B cell (primary cell): ENCODE measurements around the gene MRPL36. TPM values are rescaled to one million over a fixed set of nuclear protein-coding genes. Genes with fewer than 3 reads are reported as not detected.

ENCODE experiments used
- ATAC-seq: fragments of 200-7000 bp; cut with Tn5 transposase; one replicate; pipeline ENCODE4 v1.10.0; 2021; ENCODE audit warnings: low read depth, mild to moderate bottlenecking, moderate number of reproducible peaks, moderate library complexity
- CTCF ChIA-PET: fragments of 350-600 bp; sonication (Branson Sonifier 250); formaldehyde crosslinking; loops from one replicate; lab custom pipeline; 2021; ENCODE audit warnings: antibody characterized with exemption, inconsistent platforms; lab: Charles Lee
- POLR2A ChIA-PET: fragments of 350-600 bp; sonication (Branson Sonifier 250); formaldehyde crosslinking; loops from one replicate; lab custom pipeline; 2021; ENCODE audit warnings: antibody characterized with exemption; lab: Charles Lee
- DNase-seq: peaks from one replicate; pipeline ENCODE4 v3.0.0; 2013
- H2AFZ ChIP-seq: 2 replicates; pipeline ENCODE4 v1.6.1; 2012; ENCODE audit warnings: mild to moderate bottlenecking, low read depth, low read length; ENCODE audit not compliant: insufficient read depth, poor library complexity, severe bottlenecking
- H3K27ac ChIP-seq, 2 donors: 1 replicate in 1 of 2; 2 replicates in 1 of 2; pipeline ENCODE4 v1.5.1; 2012 to 2013; ENCODE audit warnings: low read length in 2 of 2, mild to moderate bottlenecking in 2 of 2, moderate library complexity in 1 of 2
- H3K27me3 ChIP-seq, 4 experiments: fragments of 200-600 bp in 1 of 4; sonication (generic) in 1 of 4; replicated peaks in 1 of 4; 1 replicate in 2 of 4; 2 replicates in 2 of 4; pipeline versions ENCODE4 v1.6.1 to v1.7.0; 2013 to 2016; ENCODE audit warnings: low read length in 3 of 4, mild to moderate bottlenecking in 2 of 4, mixed read lengths in 1 of 4, moderate library complexity in 1 of 4; ENCODE audit not compliant: insufficient read depth in 4 of 4, control insufficient read depth in 3 of 4; ENCODE audit errors: control extremely low read depth in 1 of 4
- H3K36me3 ChIP-seq, 2 experiments: replicated peaks in 1 of 2; 1 replicate in 1 of 2; 2 replicates in 1 of 2; pipeline versions ENCODE4 v1.6.1 to v1.7.1; 2013; ENCODE audit warnings: low read length in 1 of 2; ENCODE audit not compliant: insufficient read depth in 2 of 2, control insufficient read depth in 1 of 2; ENCODE audit errors: control extremely low read depth in 1 of 2, extremely low read depth in 1 of 2
- H3K4me1 ChIP-seq, 2 donors: fragments of 200-600 bp in 1 of 2; sonication (generic) in 1 of 2; 1 replicate in 1 of 2; 2 replicates in 1 of 2; pipeline versions ENCODE4 v1.5.1 to v1.6.1; 2013 to 2017; ENCODE audit warnings: low read length in 2 of 2; ENCODE audit not compliant: control insufficient read depth in 2 of 2, insufficient read depth in 2 of 2
- H3K4me2 ChIP-seq: replicated peaks from 2 replicates; pipeline ENCODE3; 2012; ENCODE audit warnings: mild to moderate bottlenecking, low read depth, low read length; ENCODE audit not compliant: poor library complexity, severe bottlenecking
- H3K4me3 ChIP-seq, 5 experiments: fragments of 200-600 bp in 1 of 5; sonication (generic) in 1 of 5; 1 replicate in 3 of 5; 2 replicates in 2 of 5; pipeline versions ENCODE4 v1.5.1 to v1.7.0; 2011 to 2016; ENCODE audit warnings: low read length in 4 of 5, mild to moderate bottlenecking in 4 of 5, low read depth in 2 of 5, control low read depth in 1 of 5, moderate library complexity in 1 of 5; ENCODE audit not compliant: insufficient read depth in 1 of 5; ENCODE audit errors: control extremely low read depth in 1 of 5, extremely low read depth in 1 of 5
- H3K79me2 ChIP-seq: fragments of 200-600 bp; sonication (generic); one replicate; pipeline ENCODE4 v1.6.0; 2016; ENCODE audit warnings: low read length; ENCODE audit not compliant: control insufficient read depth, insufficient read depth
- H3K9ac ChIP-seq: fragments of 200-600 bp; sonication (generic); 2 replicates; pipeline ENCODE4 v1.6.1; 2017; ENCODE audit warnings: mild to moderate bottlenecking, low read length, moderate library complexity
- H3K9me3 ChIP-seq, 3 donors: one replicate each; pipeline versions ENCODE4 v1.6.1 to v1.7.1; 2013; ENCODE audit warnings: low read length in 2 of 3; ENCODE audit not compliant: control insufficient read depth in 2 of 3, insufficient read depth in 1 of 3; ENCODE audit errors: control extremely low read depth in 1 of 3
- H4K20me1 ChIP-seq: 2 replicates; pipeline ENCODE4 v1.6.0; 2012; ENCODE audit warnings: mild to moderate bottlenecking, low read length; ENCODE audit not compliant: insufficient read depth, control insufficient read depth, poor library complexity, severe bottlenecking
- H3K27ac Mint-ChIP-seq: one replicate; pipeline ENCODE4 v1.8.0; 2021; ENCODE audit warnings: mixed read lengths
- H3K27me3 Mint-ChIP-seq: one replicate; pipeline ENCODE4 v1.8.0; 2021; ENCODE audit warnings: mixed read lengths
- H3K4me1 Mint-ChIP-seq: one replicate; pipeline ENCODE4 v1.8.0; 2021; ENCODE audit warnings: mixed read lengths
- H3K4me3 Mint-ChIP-seq: one replicate; pipeline ENCODE4 v1.8.0; 2021; ENCODE audit warnings: mixed read lengths
- H3K9me3 Mint-ChIP-seq: one replicate; pipeline ENCODE4 v1.8.0; 2022; ENCODE audit warnings: mixed read lengths; ENCODE audit not compliant: insufficient read depth
- CTCF ChIP-seq: fragments of 200-600 bp; IDR thresholded peaks from one replicate; pipeline ENCODE4 v1.8.0; 2022; ENCODE audit warnings: antibody characterized with exemption, mild to moderate bottlenecking
- EZH2 ChIP-seq: IDR thresholded peaks from 2 replicates; pipeline ENCODE4 v1.6.1; 2012; ENCODE audit warnings: borderline replicate concordance, low read depth, mild to moderate bottlenecking, moderate library complexity, low read length; ENCODE audit not compliant: insufficient read depth, poor library complexity, severe bottlenecking
- WGBS: methylation state at CpG from one replicate; pipeline ENCODE4 v1.1.5; 2013; ENCODE audit warnings: missing lambda C conversion rate; ENCODE audit not compliant: insufficient coverage; 5-methylcytosine and 5-hydroxymethylcytosine counted together
- intact Hi-C: fragments of 100-400 bp; cut with micrococcal nuclease; formaldehyde crosslinking; loops from one replicate; pipeline ENCODE4 v1.10.0; 2022
- polyA plus RNA-seq: library from polyadenylated mRNA; depleted of rRNA; stranded (reverse); fragments of >200 nt; gene quantifications from 2 replicates; pipeline ENCODE4 v1.2.3, GENCODE V29; 2012
- total RNA-seq, 2 donors: library from RNA; stranded (reverse); fragments of 120-200 nt in 1 of 2; gene quantifications; 1 replicate in 1 of 2; 2 replicates in 1 of 2; pipeline versions ENCODE4 v1.2.3 to v1.2.4, GENCODE V29; 2013 to 2022

Gene MRPL36
- total and polyA plus RNA-seq, 2 donors (not counting 1 experiment from before 2014, with no cell fraction given), result 12.5 to 25.0 TPM

- ChIA-PET POLR2A (no interaction called here), CTCF (no interaction called here)
- Histone ChIP-seq H3K27me3 (no peaks in the 10 kb centered on the region), H4K20me1 (no peaks in the 10 kb centered on the region), H3K4me1 (no peaks in the 10 kb centered on the region), H3K4me2 (no peak overlapping the region), H3K9me3 (no peaks in the 10 kb centered on the region), H3K36me3 (no peaks in the 10 kb centered on the region), H2AFZ (no peak overlapping the region), H3K4me3 (no peak overlapping the region), H3K79me2 (no peaks in the 10 kb centered on the region), H3K9ac (no peak overlapping the region), H3K27ac (no peak overlapping the region)
- Mint-ChIP-seq H3K4me1 (no peaks in the 10 kb centered on the region), H3K27me3 (peaks cover 10% of the 10 kb centered on the region), H3K27ac (no peak overlapping the region), H3K9me3 (no peaks in the 10 kb centered on the region), H3K4me3 (no peak overlapping the region)
- intact Hi-C loops, result no loop called here
- TF ChIP-seq EZH2 (no peak), CTCF (no peak)
- 91% methylated on average over 17 of the region's 29 CpGs for WGBS
- DNase-seq (no peak), ATAC-seq (no peak)
Measured at GRCh38 chr5:1751864-1752822, 47.5 kb downstream of the MRPL36 start.
